NCI-H748 (cell line): Measurements from ENCODE around the gene TNFRSF18.
"Not testable (repeated sequence)": the region's sequence is repeated elsewhere in the genome, so short reads cannot be mapped to it uniquely, and the experiment has no call there.

Source experiments
- DNase-seq: peaks from one replicate; lab custom pipeline; 2025; ENCODE audit not compliant: unreplicated experiment; lab: John Stamatoyannopoulos, UW

TNFRSF18 gene

GRCh38 chr1:1206376-1206965 lies at the start of gene TNFRSF18:
Gene TNFRSF18 (minus strand): TSS chr1:1206592. CDS start chr1:1206571, 21 bp downstream.
- peak; percentile 52 for DNase-seq

GRCh38 chr1:1255611-1256010 lies 49.2 kb upstream of the TNFRSF18 start:
- no peak for DNase-seq

GRCh38 chr1:1255078-1255477 lies 48.7 kb upstream of the TNFRSF18 start:
- DNase-seq = no peak

- DNase-seq = no peak
These were observed 48.2 kb upstream of the TNFRSF18 start for GRCh38 chr1:1254667-1254998.

GRCh38 chr1:1253972-1254666 lies 47.7 kb upstream of the TNFRSF18 start:
- no peak for DNase-seq

DNA sequence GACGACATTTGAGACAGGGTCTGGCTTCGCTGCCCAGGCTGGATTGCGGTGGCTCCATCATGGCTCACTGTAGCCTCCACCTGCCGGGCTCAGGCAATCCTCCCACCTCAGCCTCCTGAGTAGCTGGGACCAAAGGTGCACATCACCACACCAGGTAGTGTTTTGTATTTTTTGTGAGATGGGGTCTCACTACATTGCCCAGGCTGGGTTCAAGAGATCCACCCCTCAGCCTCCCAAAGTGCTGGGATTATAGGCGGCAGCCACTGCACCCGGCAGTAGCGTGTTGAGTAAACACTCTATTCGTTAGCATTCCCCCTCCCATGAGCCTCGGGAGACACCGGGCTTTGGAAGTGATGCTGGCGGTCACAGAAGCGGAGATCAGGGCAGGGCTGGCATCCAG lies 46.9 kb upstream of the TNFRSF18 start:
- no peak for DNase-seq

DNA sequence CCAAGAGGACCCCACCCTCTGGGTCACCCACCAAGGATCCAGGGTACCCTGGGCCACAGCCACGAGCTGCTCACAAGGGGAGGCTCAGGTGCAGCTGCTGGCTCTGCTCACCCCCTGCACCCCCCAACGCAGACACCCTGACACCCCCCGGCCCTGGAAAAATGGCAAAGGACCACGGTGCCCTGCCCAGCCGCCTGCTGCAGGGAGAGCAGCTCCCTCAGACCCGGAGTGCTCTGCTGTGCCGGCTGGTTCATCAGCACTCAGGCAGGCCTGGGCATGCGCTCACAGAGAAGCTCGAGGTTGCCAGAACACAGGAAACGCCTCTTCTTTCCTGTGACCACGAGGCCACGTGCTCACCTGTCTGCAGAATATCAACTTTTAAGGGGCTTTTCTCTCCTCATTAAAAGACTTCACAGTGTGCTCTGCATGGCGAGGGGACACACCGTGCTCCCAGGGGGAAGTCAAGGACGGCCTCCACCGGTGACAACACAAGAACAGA lies 44.4 kb upstream of the TNFRSF18 start:
- DNase-seq = peak; percentile 15

- not testable (repeated sequence) for DNase-seq
These were observed 41.9 kb upstream of the TNFRSF18 start for GRCh38 chr1:1248009-1248913.

GRCh38 chr1:1247341-1247913 lies 41.0 kb upstream of the TNFRSF18 start:
- no peak for DNase-seq

DNA sequence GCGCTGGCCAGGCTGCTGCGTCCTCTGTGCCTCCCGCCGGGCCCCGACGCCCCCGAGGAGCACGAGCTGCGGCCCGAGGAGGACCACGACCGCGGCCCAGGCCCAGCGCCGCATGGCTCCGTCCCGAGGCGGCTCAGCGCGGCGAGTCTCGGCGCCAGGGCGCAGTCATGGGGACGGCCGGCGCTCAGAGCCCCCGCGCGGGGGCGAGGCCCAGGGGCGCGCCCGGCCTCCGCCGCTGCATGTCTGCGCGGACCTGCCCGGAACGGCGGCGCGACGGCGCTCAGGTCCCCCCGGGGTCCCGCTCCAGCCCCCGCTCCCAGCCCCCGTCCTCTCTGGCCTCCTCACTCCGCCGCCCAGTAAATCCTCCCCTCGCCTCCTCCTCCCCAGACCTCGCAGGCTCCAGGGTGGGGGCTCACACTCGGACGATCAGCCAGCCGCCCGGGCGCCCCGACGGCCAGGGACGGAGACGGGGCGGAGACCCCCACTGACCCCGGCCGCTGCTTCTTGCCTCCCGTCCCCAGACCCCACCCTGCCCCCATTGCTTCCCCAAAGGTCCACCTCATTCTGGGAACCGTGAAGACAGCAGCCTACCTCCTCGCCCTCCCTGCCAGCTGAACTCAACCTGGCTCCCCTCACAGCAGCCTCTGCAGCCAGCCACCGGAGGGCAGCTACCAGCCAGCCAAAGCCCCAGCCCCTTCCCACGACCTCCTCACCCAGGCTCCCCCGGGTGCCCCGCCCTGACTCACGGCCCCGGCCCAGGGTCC lies 40.4 kb upstream of the TNFRSF18 start, which contains the start of gene C1QTNF12:
Gene C1QTNF12 (minus strand): TSS at position 146 of the 764 bp plus-strand sequence. CDS start 32 bp downstream, at position 114.
- DNase-seq = no peak

DNA sequence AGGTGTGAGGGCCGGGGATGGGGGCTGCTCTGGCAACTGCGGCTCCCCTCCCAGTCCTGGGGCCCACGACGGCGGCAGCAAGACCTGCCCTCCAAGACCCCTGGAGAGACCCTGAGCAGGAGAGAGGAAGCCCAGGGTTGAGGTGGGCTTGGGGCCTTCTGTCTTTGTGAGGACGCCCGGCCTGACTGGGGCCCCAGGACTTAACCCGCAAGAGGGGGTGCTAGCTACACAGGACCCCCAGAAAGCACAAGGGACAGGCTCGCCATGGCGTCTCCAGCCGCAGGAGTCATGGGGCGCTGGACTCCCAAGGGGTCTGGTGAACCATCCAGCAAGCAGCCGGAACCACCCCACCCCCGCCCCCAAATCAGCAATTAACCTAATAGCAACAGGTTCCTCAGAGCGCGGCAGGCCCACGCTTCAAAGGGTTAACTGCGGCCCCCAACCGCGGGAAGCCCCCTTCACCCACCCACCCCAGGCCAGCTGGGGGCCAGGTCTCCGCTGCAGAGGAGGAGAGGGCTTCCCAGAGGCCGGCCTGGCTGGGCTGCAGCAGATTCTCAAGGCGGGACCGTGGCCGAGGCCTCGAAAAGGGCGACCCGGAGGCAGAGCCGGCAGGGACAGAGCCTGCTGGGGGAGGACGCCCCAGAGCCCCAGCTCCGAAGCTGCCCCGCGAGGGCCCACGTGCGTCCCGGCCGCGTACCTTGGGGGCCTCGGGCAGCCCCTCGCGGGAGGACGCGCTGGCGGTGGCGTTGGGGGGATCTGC lies 39.6 kb upstream of the TNFRSF18 start:
- DNase-seq = no peak

- no peak for DNase-seq
These were observed 38.9 kb upstream of the TNFRSF18 start for GRCh38 chr1:1245178-1245816.

- DNase-seq = no peak
These were observed 37.9 kb upstream of the TNFRSF18 start for GRCh38 chr1:1244192-1244811.

DNA sequence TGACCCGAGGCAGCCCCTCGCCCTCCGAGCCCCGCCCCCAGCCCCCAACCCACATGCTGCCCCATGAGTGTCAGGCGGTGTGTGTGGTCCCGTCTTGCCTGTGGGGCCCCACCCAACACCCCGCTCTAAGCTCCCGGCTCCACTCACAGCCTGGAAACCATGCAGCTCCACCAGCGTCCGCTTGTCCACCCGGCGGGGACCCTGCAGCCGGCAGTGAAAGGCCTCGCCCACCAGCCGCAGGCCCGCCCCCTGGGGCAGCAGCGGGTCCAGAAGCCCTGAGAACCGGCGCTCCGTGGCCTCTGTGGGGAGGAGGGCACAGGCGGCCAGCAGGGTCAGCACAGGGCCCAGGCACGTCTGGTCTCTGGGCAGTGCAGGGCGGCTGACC lies 37.4 kb upstream of the TNFRSF18 start:
- DNase-seq = no peak

DNA sequence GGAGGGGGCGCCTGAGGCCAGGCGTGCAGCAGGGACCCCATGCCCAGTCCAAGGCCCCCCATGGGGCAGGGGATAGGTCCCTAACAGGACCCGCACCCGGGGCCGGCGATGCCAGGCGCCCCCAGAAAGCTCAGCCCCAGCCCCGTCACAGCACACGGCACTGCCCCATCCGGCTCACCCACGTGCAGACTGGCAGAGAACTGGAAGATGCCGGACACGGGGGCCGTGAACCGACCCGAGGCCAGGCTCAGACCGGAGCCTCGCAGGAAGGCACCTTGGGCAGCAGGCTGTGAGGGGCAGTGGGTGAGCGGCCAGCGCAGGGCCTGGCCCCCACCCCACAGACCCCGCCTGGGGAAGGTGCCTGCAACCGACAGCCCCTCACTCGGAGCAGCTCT lies 36.9 kb upstream of the TNFRSF18 start:
- no peak for DNase-seq

- no peak for DNase-seq
These were observed 36.3 kb upstream of the TNFRSF18 start for GRCh38 chr1:1242461-1243265.

DNA sequence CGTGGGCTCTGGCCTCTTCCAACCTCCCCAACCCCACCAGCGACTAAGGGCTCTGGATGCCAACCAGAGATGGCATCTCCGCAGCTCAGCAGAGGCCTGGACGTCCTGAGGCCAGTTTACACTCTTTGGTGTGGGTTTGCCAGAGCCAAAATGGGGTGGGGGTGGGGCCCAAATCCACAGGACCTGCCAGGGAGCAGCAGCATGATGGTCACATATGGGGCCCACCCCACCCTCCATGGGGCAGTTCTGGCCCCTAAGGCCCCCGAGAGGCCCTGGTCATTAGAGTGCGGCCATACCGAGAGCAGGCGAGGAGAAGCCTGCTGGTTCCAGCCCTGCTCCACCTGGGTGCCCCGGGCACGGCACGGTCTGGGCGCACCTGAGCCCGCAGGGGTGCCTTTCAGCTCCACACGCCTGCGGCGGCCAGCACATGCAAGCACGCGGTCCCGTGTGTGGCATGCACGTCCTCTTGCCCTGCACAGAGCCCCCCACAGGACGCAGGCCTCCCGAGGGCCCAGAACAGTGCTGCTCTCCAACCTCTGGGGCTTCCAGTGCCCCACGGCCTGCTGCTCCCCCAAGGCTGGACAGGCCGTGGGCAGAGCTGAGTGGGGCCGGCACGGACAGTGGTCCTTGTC lies 35.3 kb upstream of the TNFRSF18 start:
- DNase-seq = no peak
